NCI-H446 (cell line): ENCODE measurements around the gene DIPK1C.

Experiments
- DNase-seq, 2 experiments: peaks; one replicate each; lab custom pipeline; 2025; lab: John Stamatoyannopoulos, UW

Gene DIPK1C

DNA sequence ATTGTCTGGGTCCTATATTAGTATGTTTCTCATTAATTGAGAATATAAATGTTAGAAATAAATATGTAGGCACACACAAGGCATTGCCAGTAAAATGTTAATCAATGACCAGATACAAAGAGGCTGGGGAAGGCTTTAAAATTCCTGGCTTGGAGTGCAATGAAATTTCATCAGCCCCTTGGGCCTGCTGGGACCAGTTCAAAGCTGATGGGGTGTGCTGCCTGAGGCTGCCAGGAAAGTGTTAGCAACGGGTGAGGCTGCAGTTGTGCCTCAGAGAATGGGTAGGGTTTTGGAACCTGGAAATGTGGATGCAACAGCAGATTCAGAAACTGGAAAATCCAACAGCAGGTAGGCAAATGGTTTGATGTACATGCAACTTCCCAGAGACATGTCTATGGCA lies 68.9 kb downstream of the DIPK1C start:
- DNase-seq: no peak

DNA sequence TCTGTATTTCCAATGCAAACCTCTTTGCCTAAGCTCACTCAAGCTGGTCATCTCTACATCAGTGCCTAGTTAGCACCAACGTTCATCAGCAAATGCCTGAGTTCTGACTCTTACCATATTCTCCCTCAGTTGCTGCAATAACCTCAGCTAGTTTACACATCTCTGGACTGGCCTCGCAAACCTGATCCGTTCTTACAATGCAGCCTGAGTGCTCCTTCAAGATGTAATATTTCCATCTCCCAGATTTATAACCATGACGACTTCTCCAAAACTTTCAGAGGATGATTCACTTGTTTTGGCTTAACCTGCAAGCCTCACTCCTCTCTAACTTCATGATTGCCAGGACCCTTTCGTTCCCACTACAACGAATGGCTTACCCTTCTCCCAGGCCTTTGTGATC lies 69.7 kb downstream of the DIPK1C start:
- no peak for DNase-seq
